SJCRH30 (cell line): ENCODE results near the gene FCN1. TPM values are rescaled to one million over a fixed set of nuclear protein-coding genes. Genes with fewer than 3 reads are reported as not detected.
A peak's percentile ranks its signal among the peaks of the same experiment; 100 is the strongest.

Experiments
- DNase-seq, 2 experiments: peaks; one replicate each; pipeline ENCODE4 v3.0.0-alpha.2; 2015 to 2020
- H3K27ac ChIP-seq: fragments of 250-450 bp; sonication (Bioruptor Pico); 2 replicates; pipeline ENCODE4 v1.5.1; 2020; ENCODE audit warnings: mild to moderate bottlenecking, moderate library complexity
- H3K27me3 ChIP-seq: fragments of 250-450 bp; sonication (Bioruptor Pico); 2 replicates; pipeline ENCODE4 v1.5.1; 2020; ENCODE audit warnings: mild to moderate bottlenecking, moderate library complexity
- H3K36me3 ChIP-seq: fragments of 250-450 bp; sonication (Bioruptor Pico); 2 replicates; pipeline ENCODE4 v1.5.1; 2020; ENCODE audit warnings: mild to moderate bottlenecking, moderate library complexity
- H3K4me1 ChIP-seq: fragments of 250-450 bp; sonication (Bioruptor Pico); 2 replicates; pipeline ENCODE4 v1.5.1; 2020; ENCODE audit warnings: mild to moderate bottlenecking, moderate library complexity
- H3K4me3 ChIP-seq: fragments of 250-450 bp; sonication (Bioruptor Pico); 2 replicates; pipeline ENCODE4 v1.5.1; 2020; ENCODE audit warnings: mild to moderate bottlenecking, moderate library complexity
- H3K9me3 ChIP-seq: fragments of 250-450 bp; sonication (Bioruptor Pico); replicated peaks from 2 replicates; pipeline ENCODE4 v1.5.1; 2020; ENCODE audit warnings: mild to moderate bottlenecking, moderate library complexity
- total RNA-seq: library from RNA; depleted of rRNA; stranded (reverse); fragments of >200 nt; shearing (Covaris generic); gene quantifications from 2 replicates; pipeline ENCODE4 v1.2.3, GENCODE V29; 2014

Gene FCN1
- total RNA-seq, 1 experiment from 2014 or later, result not detected

- no peak for DNase-seq
- H3K9me3 ChIP-seq, result 0 out of 2 replicates have a peak, but pooled peaks cover 3% of the 10 kb centered on the region
- H3K4me1 ChIP-seq, result no peaks in the 10 kb centered on the region
- H3K27me3 ChIP-seq, result peaks cover 4% of the 10 kb centered on the region; the same call in 1 of the 2 replicates
- H3K36me3 ChIP-seq, result no peaks in the 10 kb centered on the region
- no peak overlapping the region for H3K4me3 ChIP-seq
- H3K27ac ChIP-seq, result no peak overlapping the region
Measured at GRCh38 chr9:134922066-134922931, 4.6 kb upstream of the FCN1 start.

GRCh38 chr9:134919303-134919702 is 1.6 kb upstream of the FCN1 start:
- Histone ChIP-seq H3K4me3 (no peak overlapping the region), H3K27ac (no peak overlapping the region), H3K27me3 (0 out of 2 replicates have a peak, but pooled peaks cover 6% of the 10 kb centered on the region), H3K9me3 (no peaks in the 10 kb centered on the region), H3K36me3 (no peaks in the 10 kb centered on the region), H3K4me1 (no peaks in the 10 kb centered on the region)
- DNase-seq, result no peak

GRCh38 chr9:134918646-134919045 is 934 bp upstream of the FCN1 start:
- H3K9me3 ChIP-seq, result no peaks in the 10 kb centered on the region

GRCh38 chr9:134916161-134916665 is 1.5 kb downstream of the FCN1 start:
- H3K36me3 ChIP-seq, result no peaks in the 10 kb centered on the region
- no peak overlapping the region for H3K27ac ChIP-seq
- H3K4me1 ChIP-seq, result no peaks in the 10 kb centered on the region
- H3K4me3 ChIP-seq, result no peak overlapping the region
- H3K27me3 ChIP-seq, result 0 out of 2 replicates have a peak, but pooled peaks cover 9% of the 10 kb centered on the region
- DNase-seq, result no peak
- H3K9me3 ChIP-seq, result no peaks in the 10 kb centered on the region

More at GRCh38 chr9:134918646-134919045, 934 bp upstream of the FCN1 start:
- no peak overlapping the region for H3K4me3 ChIP-seq
- H3K4me1 ChIP-seq, result no peaks in the 10 kb centered on the region
- no peak overlapping the region for H3K27ac ChIP-seq
- 0 out of 2 replicates have a peak, but pooled peaks cover 6% of the 10 kb centered on the region for H3K27me3 ChIP-seq
- H3K36me3 ChIP-seq, result no peaks in the 10 kb centered on the region
- no peak for DNase-seq

GRCh38 chr9:134915046-134915985 is 2.4 kb downstream of the FCN1 start:
- no peak overlapping the region for H3K27ac ChIP-seq
- H3K9me3 ChIP-seq, result no peaks in the 10 kb centered on the region
- no peaks in the 10 kb centered on the region for H3K4me1 ChIP-seq
- DNase-seq, result peak in 1 of 2 experiments; percentile 2
- no peaks in the 10 kb centered on the region for H3K36me3 ChIP-seq
- no peak overlapping the region for H3K4me3 ChIP-seq
- 0 out of 2 replicates have a peak, but pooled peaks cover 9% of the 10 kb centered on the region for H3K27me3 ChIP-seq

- H3K27ac ChIP-seq, result no peak overlapping the region
- DNase-seq, result peak in 1 of 2 experiments; percentile 0
- no peak overlapping the region for H3K4me3 ChIP-seq
- H3K27me3 ChIP-seq, result peaks cover 9% of the 10 kb centered on the region; the same call in 1 of the 2 replicates
- no peaks in the 10 kb centered on the region for H3K36me3 ChIP-seq
- H3K4me1 ChIP-seq, result no peaks in the 10 kb centered on the region
- H3K9me3 ChIP-seq, result no peaks in the 10 kb centered on the region
Measured at GRCh38 chr9:134914501-134914834, 3.2 kb downstream of the FCN1 start.

GRCh38 chr9:134913713-134914500 is 3.8 kb downstream of the FCN1 start:
- no peaks in the 10 kb centered on the region for H3K9me3 ChIP-seq
- no peaks in the 10 kb centered on the region for H3K4me1 ChIP-seq
- peaks cover 13% of the 10 kb centered on the region; the same call in 1 of the 2 replicates for H3K27me3 ChIP-seq
- peak in 1 of 2 experiments; percentile 1 for DNase-seq
- no peak overlapping the region for H3K27ac ChIP-seq
- no peak overlapping the region for H3K4me3 ChIP-seq
- no peaks in the 10 kb centered on the region for H3K36me3 ChIP-seq

- Histone ChIP-seq H3K4me3 (no peak overlapping the region), H3K27ac (no peak overlapping the region), H3K27me3 (peaks cover 20% of the 10 kb centered on the region), H3K4me1 (no peaks in the 10 kb centered on the region), H3K9me3 (no peaks in the 10 kb centered on the region), H3K36me3 (no peaks in the 10 kb centered on the region)
- peak in 1 of 2 experiments; percentile 0 for DNase-seq
Measured at GRCh38 chr9:134913041-134913712, 4.5 kb downstream of the FCN1 start.

- Histone ChIP-seq H3K27me3 (peaks cover 23% of the 10 kb centered on the region), H3K4me1 (no peaks in the 10 kb centered on the region), H3K9me3 (no peaks in the 10 kb centered on the region), H3K4me3 (no peak overlapping the region), H3K27ac (no peak overlapping the region), H3K36me3 (no peaks in the 10 kb centered on the region)
- peak in 1 of 2 experiments; percentile 1 for DNase-seq
Measured at GRCh38 chr9:134912126-134912840, 5.4 kb downstream of the FCN1 start.

GRCh38 chr9:134909511-134910481 is 7.9 kb downstream of the FCN1 start:
- H3K27ac ChIP-seq, result no peak overlapping the region
- H3K36me3 ChIP-seq, result no peaks in the 10 kb centered on the region
- H3K4me3 ChIP-seq, result no peak overlapping the region
- DNase-seq, result no peak
- H3K9me3 ChIP-seq, result no peaks in the 10 kb centered on the region
- peaks cover 22% of the 10 kb centered on the region for H3K27me3 ChIP-seq
- no peaks in the 10 kb centered on the region for H3K4me1 ChIP-seq

- DNase-seq, result peak in 1 of 2 experiments; percentile 0
- Histone ChIP-seq H3K9me3 (no peaks in the 10 kb centered on the region), H3K27me3 (peaks cover 22% of the 10 kb centered on the region)
Measured at GRCh38 chr9:134908524-134909309, 9.0 kb downstream of the FCN1 start.

More at GRCh38 chr9:134908524-134909309, 9.0 kb downstream of the FCN1 start:
- no peak overlapping the region for H3K4me3 ChIP-seq
- H3K36me3 ChIP-seq, result no peaks in the 10 kb centered on the region; the same call in 1 of the 2 replicates
- no peaks in the 10 kb centered on the region for H3K4me1 ChIP-seq
- H3K27ac ChIP-seq, result no peak overlapping the region
